ENCODE measurements around the gene AKAIN1.

Gene AKAIN1

GRCh38 chr18:5095239-5095638 lies 101.8 kb downstream of the AKAIN1 start:
- Histone ChIP-seq H3K27ac (ENCODE audit: low read length) (no peak overlapping the region), H3K4me3 (ENCODE audit: low read length) (no peak overlapping the region), H4K20me1 (ENCODE audit: insufficient read depth, low read length) (no peaks in the 10 kb centered on the region), H3K4me1 (ENCODE audit: low read length) (no peaks in the 10 kb centered on the region), H3K9me3 (replicated peaks; ENCODE audit: insufficient read depth, low read length) (no peaks in the 10 kb centered on the region), H2AFZ (ENCODE audit: low read length) (no peak overlapping the region), H3K9ac (ENCODE audit: low read length) (no peak overlapping the region), H3K79me2 (ENCODE audit: low read length) (no peaks in the 10 kb centered on the region), H3K9me2 (replicated peaks; ENCODE audit: insufficient read depth, low read length) (no peaks in the 10 kb centered on the region), H3K27me3 (replicated peaks; ENCODE audit: insufficient read depth, low read length) (no peaks in the 10 kb centered on the region), H3F3A (ENCODE audit: insufficient read depth, low read length) (no peaks in the 10 kb centered on the region), H3K36me3 (replicated peaks; ENCODE audit: insufficient read depth, low read length) (no peaks in the 10 kb centered on the region), H3K4me2 (ENCODE audit: low read depth, low read length) (no peak overlapping the region)
- no peak for DNase-seq
- TF ChIP-seq EZH2phosphoT487 (IDR thresholded peaks at IDR 0.05; ENCODE audit: low read length) (no peak), CTCF (IDR thresholded peaks at IDR 0.05; ENCODE audit: low read length) (no peak), EZH2 (optimal IDR thresholded peaks at IDR 0.05; ENCODE audit: low read depth, low read length) (no peak)

- TF ChIP-seq CTCF (IDR thresholded peaks at IDR 0.05; ENCODE audit: low read length) (no peak), EZH2 (optimal IDR thresholded peaks at IDR 0.05; ENCODE audit: low read depth, low read length) (no peak)
- no peak for DNase-seq
- no peaks in the 10 kb centered on the region for H3K9me3 ChIP-seq (replicated peaks; ENCODE audit: insufficient read depth, low read length)
- H3K27me3 ChIP-seq (replicated peaks; ENCODE audit: insufficient read depth, low read length): no peaks in the 10 kb centered on the region
- no peaks in the 10 kb centered on the region for H3K4me1 ChIP-seq (ENCODE audit: low read length)
- H3K27ac ChIP-seq (ENCODE audit: low read length): no peak overlapping the region
- H3K36me3 ChIP-seq (replicated peaks; ENCODE audit: insufficient read depth, low read length): no peaks in the 10 kb centered on the region
- H4K20me1 ChIP-seq (ENCODE audit: insufficient read depth, low read length): no peaks in the 10 kb centered on the region
- no peaks in the 10 kb centered on the region for H3K79me2 ChIP-seq (ENCODE audit: low read length)
- H2AFZ ChIP-seq (ENCODE audit: low read length): no peak overlapping the region
- H3K4me3 ChIP-seq (ENCODE audit: low read length): no peak overlapping the region
- no peak overlapping the region for H3K4me2 ChIP-seq (ENCODE audit: low read depth, low read length)
- no peaks in the 10 kb centered on the region for H3K9me2 ChIP-seq (replicated peaks; ENCODE audit: insufficient read depth, low read length)
- no peaks in the 10 kb centered on the region for H3F3A ChIP-seq (ENCODE audit: insufficient read depth, low read length)
- H3K9ac ChIP-seq (ENCODE audit: low read length): no peak overlapping the region
Measured at GRCh38 chr18:5093902-5094301, 103.2 kb downstream of the AKAIN1 start.
